K562 (cell line): ENCODE measurements around the gene NUP50. TPM values are rescaled to one million over a fixed set of nuclear protein-coding genes. Genes with fewer than 3 reads are reported as not detected.

Experiments
- ATAC-seq: fragments of 200-7000 bp; cut with Tn5 transposase; 3 replicates; pipeline ENCODE4 v1.9.1; 2020; ENCODE audit warnings: moderate library complexity
- BruUV-seq: library from RNA; stranded (reverse); fragments of 400-500 nt; replicated peaks from 2 replicates; lab custom pipeline; 2021; lab: Mats Ljungman, UMichigan
- CTCF ChIA-PET: fragments of 300-600 bp; formaldehyde crosslinking; extraction: SDS; loops from one replicate; lab custom pipeline; 2021; ENCODE audit warnings: low intra/inter-chr PET ratio; lab: Yijun Ruan, JAX
- POLR2A ChIA-PET: fragments of 300-600, 350-650 bp; sonication (Branson Sonifier 250); formaldehyde crosslinking; extraction: SDS; loops from one replicate; lab custom pipeline; 2021; ENCODE audit warnings: antibody characterized with exemption, inconsistent platforms; lab: Yijun Ruan, JAX
- DNase-seq, 4 experiments: peaks; one replicate each; pipeline versions ENCODE4 v3.0.0 to v3.0.0-alpha.2; 2011 to 2018; ENCODE audit warnings: low spot score in 3 of 4, mixed read lengths in 3 of 4; ENCODE audit errors: extremely low read depth in 1 of 4
- FAIRE-seq: peaks from 2 replicates; lab custom pipeline; 2011; peaks lifted over from hg19 to GRCh38; lab: Jason Lieb, UNC
- H2AFZ ChIP-seq: 2 replicates; pipeline ENCODE4 v1.6.0; 2011; ENCODE audit warnings: low read depth, low read length, control low read depth, inconsistent platforms
- H3K27ac ChIP-seq: fragments of 200-600 bp; 3 replicates; pipeline ENCODE4 v1.8.0; 2011; ENCODE audit warnings: low read depth, mild to moderate bottlenecking, control low read depth, inconsistent platforms, low read length, moderate library complexity, mixed read lengths; ENCODE audit errors: extremely low read depth
- H3K27me3 ChIP-seq, 2 experiments: fragments of 300-600 bp in 1 of 2; 2 replicates in 1 of 2; 3 replicates in 1 of 2; pipeline versions ENCODE4 v1.6.0 to v1.8.0; 2011; ENCODE audit warnings: inconsistent platforms in 2 of 2, low read length in 2 of 2, mild to moderate bottlenecking in 1 of 2, mixed read lengths in 1 of 2, moderate library complexity in 1 of 2; ENCODE audit not compliant: control insufficient read depth in 2 of 2, insufficient read depth in 2 of 2
- H3K36me3 ChIP-seq: fragments of 300-600 bp; 3 replicates; pipeline ENCODE4 v1.8.0; 2011; ENCODE audit warnings: mild to moderate bottlenecking, low read length, inconsistent platforms; ENCODE audit not compliant: control insufficient read depth, insufficient read depth
- H3K4me1 ChIP-seq, 2 experiments: fragments of 200-600 bp in 1 of 2; replicated peaks in 1 of 2; 2 replicates in 1 of 2; 3 replicates in 1 of 2; pipeline versions ENCODE4 v1.5.1 to v1.8.0; 2011; ENCODE audit warnings: inconsistent platforms in 2 of 2, low read length in 2 of 2, mild to moderate bottlenecking in 1 of 2, mixed read lengths in 1 of 2, moderate library complexity in 1 of 2; ENCODE audit not compliant: control insufficient read depth in 2 of 2, insufficient read depth in 2 of 2
- H3K4me2 ChIP-seq: 2 replicates; pipeline ENCODE4 v1.6.1; 2011; ENCODE audit warnings: low read length, control low read depth, inconsistent platforms, mixed read lengths; ENCODE audit not compliant: insufficient read depth
- H3K4me3 ChIP-seq: fragments of 200-600 bp; sonication (generic), shearing (Covaris generic); 2 replicates; pipeline ENCODE4 v1.5.1; 2016; ENCODE audit warnings: control low read depth, inconsistent platforms
- H3K79me2 ChIP-seq: fragments of 200-600 bp; 3 replicates; pipeline ENCODE4 v1.8.0; 2011; ENCODE audit warnings: low read length, inconsistent platforms; ENCODE audit not compliant: control insufficient read depth, insufficient read depth
- H3K9ac ChIP-seq, 2 experiments: 2 replicates each; pipeline versions ENCODE4 v1.6.0 to v1.6.1; 2011; ENCODE audit warnings: low read depth in 2 of 2, low read length in 2 of 2, control low read depth in 1 of 2, inconsistent platforms in 1 of 2, mild to moderate bottlenecking in 1 of 2, mixed read lengths in 1 of 2; ENCODE audit not compliant: insufficient read depth in 1 of 2
- H3K9me1 ChIP-seq: one replicate; pipeline ENCODE4 v1.6.0; 2011; ENCODE audit warnings: inconsistent platforms, mild to moderate bottlenecking, low read length, moderate library complexity; ENCODE audit not compliant: control insufficient read depth, insufficient read depth
- H3K9me3 ChIP-seq: replicated peaks from 2 replicates; pipeline ENCODE4 v1.5.1; 2011; ENCODE audit warnings: low read depth, low read length, inconsistent platforms; ENCODE audit not compliant: control insufficient read depth, insufficient read depth
- H4K20me1 ChIP-seq: replicated peaks from 2 replicates; pipeline ENCODE4 v1.6.1; 2011; ENCODE audit warnings: low read length, inconsistent platforms, mixed read lengths; ENCODE audit not compliant: control insufficient read depth, insufficient read depth
- MBD2 ChIP-seq: sonication (generic); IDR thresholded peaks from 2 replicates; pipeline ENCODE4 v1.6.1; 2016; ENCODE audit warnings: low read depth, borderline replicate concordance
- RBM25 ChIP-seq: fragments of 200-400 bp; formaldehyde crosslinking; IDR thresholded peaks from 2 replicates; pipeline ENCODE4 v1.6.1; 2018; ENCODE audit warnings: low read length, low read depth, moderate library complexity; ENCODE audit not compliant: severe bottlenecking
- ZNF23 ChIP-seq: fragments of 250-450 bp; sonication (Bioruptor Pico); IDR thresholded peaks from 2 replicates; pipeline ENCODE4 v1.4.0; 2020; ENCODE audit warnings: mild to moderate bottlenecking
- WGBS: fragments of 100-300 bp; shearing (Covaris generic); methylation state at CpG from one replicate; pipeline ENCODE4 v1.1.6; 2016; ENCODE audit warnings: low coverage, mixed read lengths; ENCODE audit not compliant: insufficient coverage; ENCODE audit errors: missing lambda C conversion rate; 5-methylcytosine and 5-hydroxymethylcytosine counted together
- in situ Hi-C: fragments of 300-500 bp; cut with MboI; formaldehyde crosslinking; loops from 4 replicates; pipeline ENCODE4 v1.15.0; 2018; ENCODE audit warnings: inconsistent platforms, mixed read lengths
- intact Hi-C: fragments of 100-400 bp; cut with micrococcal nuclease; formaldehyde crosslinking; loops from 2 replicates; pipeline ENCODE4 v1.14.2; 2022
- polyA plus RNA-seq, 8 experiments: library from polyadenylated mRNA; depleted of rRNA in 4 of 8; stranded (reverse) in 5 of 8; unstranded in 3 of 8; fragments of >200 nt; fragmentation: Nextera tagmentation in 2 of 8; fragmentation: Illumina TruSeq in 1 of 8; extraction: Ambion mirVana in 2 of 8; extraction: Trizol in 1 of 8; gene quantifications; 2 replicates each; pipeline versions ENCODE4 v1.2.1 to v1.2.3, GENCODE V29; 2011 to 2014; ENCODE audit warnings: inconsistent platforms in 1 of 8, missing spikeins in 1 of 8
- total RNA-seq, 7 experiments: library from RNA; depleted of rRNA in 6 of 7; stranded (reverse); fragments of >200 nt in 6 of 7; fragmentation: Illumina TruSeq in 2 of 7; extraction: Trizol in 2 of 7; gene quantifications; 2 replicates each; pipeline versions ENCODE4 v1.2.1 to v1.2.3, GENCODE V29; 2011 to 2021; ENCODE audit warnings: low replicate concordance in 1 of 7
- TF ChIP-seq, protein P1 (sequence below): sonication (generic); formaldehyde crosslinking; IDR thresholded peaks from 2 replicates; pipeline ENCODE4 v1.8.1; 2023; ENCODE audit warnings: mild to moderate bottlenecking, missing genetic modification reagents

The NUP50 gene
- total and polyA plus RNA-seq, 9 of the 15 experiments (the other 6 are each of a cell fraction or from before 2014, with no cell fraction given), result 23.8 to 83.7 (median 55.3) TPM

DNA sequence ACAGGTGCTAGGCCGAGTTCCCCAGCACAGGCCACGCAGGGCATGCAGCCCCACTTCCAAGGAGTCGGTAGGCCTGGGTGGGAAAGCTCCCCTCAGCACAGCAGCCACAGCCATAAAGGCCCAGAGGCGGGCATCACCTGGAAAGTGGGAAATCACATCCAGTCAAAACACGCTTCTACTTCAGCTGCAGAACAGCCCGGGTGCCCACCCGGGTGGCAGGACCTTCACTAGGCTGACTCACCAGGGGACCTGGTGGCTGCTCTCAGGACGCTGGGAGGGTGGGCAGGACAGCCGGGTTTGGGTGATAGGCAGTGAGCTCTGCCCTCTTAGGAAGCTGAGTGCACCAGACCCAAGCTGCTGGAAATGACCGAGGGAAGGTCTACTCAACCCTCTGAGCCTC is 69.7 kb downstream of the NUP50 start:
- ChIA-PET CTCF (no interaction called here), POLR2A (interaction anchor here (0.6 to 1.0 kb wide), 2 partner anchors 21 to 209 kb away, joined by 3 read pairs; no protein-coding TSS in a partner anchor)
- Histone ChIP-seq H3K9me3 (no peaks in the 10 kb centered on the region), H3K36me3 (no peaks in the 10 kb centered on the region), H2AFZ (no peak overlapping the region), H3K9ac (no peak overlapping the region; a peak in 1 of 4 replicates), H3K27me3 (no peaks in the 10 kb centered on the region; a peak in 1 of 5 replicates), H3K9me1 (no peaks in the 10 kb centered on the region), H3K4me3 (no peak overlapping the region), H3K79me2 (no peaks in the 10 kb centered on the region), H3K27ac (no peak overlapping the region), H3K4me1 (no peaks in the 10 kb centered on the region; a peak in 1 of 5 replicates), H4K20me1 (peaks cover 6% of the 10 kb centered on the region; the same call in 1 of the 2 replicates), H3K4me2 (no peak overlapping the region)
- intact Hi-C loops (no loop called here), in situ Hi-C loops (loop anchor here (25.0 kb wide), 1 partner anchor 421 kb away; no protein-coding TSS in a partner anchor)
- BruUV-seq, result no TSS peak
- WGBS, result 43% methylated on average over 3 of the region's 10 CpGs
- ATAC-seq, result no peak
- no peak for DNase-seq
- TF ChIP-seq RBM25 (no peak), ZNF23 (CRISPR knock-in tag) (no peak), MBD2 (no peak)
- TF ChIP-seq, protein P1, sequence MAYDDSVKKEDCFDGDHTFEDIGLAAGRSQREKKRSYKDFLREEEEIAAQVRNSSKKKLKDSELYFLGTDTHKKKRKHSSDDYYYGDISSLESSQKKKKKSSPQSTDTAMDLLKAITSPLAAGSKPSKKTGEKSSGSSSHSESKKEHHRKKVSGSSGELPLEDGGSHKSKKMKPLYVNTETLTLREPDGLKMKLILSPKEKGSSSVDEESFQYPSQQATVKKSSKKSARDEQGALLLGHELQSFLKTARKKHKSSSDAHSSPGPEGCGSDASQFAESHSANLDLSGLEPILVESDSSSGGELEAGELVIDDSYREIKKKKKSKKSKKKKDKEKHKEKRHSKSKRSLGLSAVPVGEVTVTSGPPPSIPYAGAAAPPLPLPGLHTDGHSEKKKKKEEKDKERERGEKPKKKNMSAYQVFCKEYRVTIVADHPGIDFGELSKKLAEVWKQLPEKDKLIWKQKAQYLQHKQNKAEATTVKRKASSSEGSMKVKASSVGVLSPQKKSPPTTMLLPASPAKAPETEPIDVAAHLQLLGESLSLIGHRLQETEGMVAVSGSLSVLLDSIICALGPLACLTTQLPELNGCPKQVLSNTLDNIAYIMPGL (CRISPR knock-in tag), result no peak
- no peak for FAIRE-seq
